Measurements from ENCODE around the gene TYR.

- TF ChIP-seq CTCF (IDR thresholded peaks at IDR 0.05) (no peak), POLR2A (IDR thresholded peaks at IDR 0.05) (no peak)
Measured at GRCh38 chr11:89279176-89279575, 101.5 kb downstream of the TYR start.
